ENCODE data around the gene OGDH. TPM values are rescaled to one million over a fixed set of nuclear protein-coding genes. Genes with fewer than 3 reads are reported as not detected.

OGDH gene
- total RNA-seq, 6 experiments from 2014 or later: 77.8 to 88.2 (median 80.2) TPM

- peaks cover 2% of the 10 kb centered on the region for H3K27me3 Mint-ChIP-seq (ENCODE audit: insufficient read depth)
- peaks cover 19% of the 10 kb centered on the region for H3K4me1 Mint-ChIP-seq (ENCODE audit: low read depth)
- H3K9me3 Mint-ChIP-seq: no peaks in the 10 kb centered on the region
- no peak overlapping the region for H3K27ac Mint-ChIP-seq
- TF ChIP-seq CTCF (IDR thresholded peaks at IDR 0.05): no peak
- peaks cover 57% of the 10 kb centered on the region for H3K36me3 Mint-ChIP-seq (ENCODE audit: low read depth)
- no peak for DNase-seq
- H3K4me3 Mint-ChIP-seq: no peak overlapping the region
Measured at GRCh38 chr7:44567884-44568283, 38.5 kb upstream of the OGDH start.

GRCh38 chr7:44568771-44569560, 37.5 kb upstream of the OGDH start:
- no peak overlapping the region for H3K4me3 Mint-ChIP-seq
- H3K36me3 Mint-ChIP-seq (ENCODE audit: low read depth): peaks cover 60% of the 10 kb centered on the region
- no peak for DNase-seq
- H3K27me3 Mint-ChIP-seq (ENCODE audit: insufficient read depth): peaks cover 2% of the 10 kb centered on the region
- no peak for TF ChIP-seq CTCF (IDR thresholded peaks at IDR 0.05)
- no peaks in the 10 kb centered on the region for H3K9me3 Mint-ChIP-seq
- H3K4me1 Mint-ChIP-seq (ENCODE audit: low read depth): peaks cover 18% of the 10 kb centered on the region
- H3K27ac Mint-ChIP-seq: peak overlapping the region; percentile 63

GRCh38 chr7:44569959-44570358, 36.5 kb upstream of the OGDH start:
- H3K27me3 Mint-ChIP-seq (ENCODE audit: insufficient read depth): no peaks in the 10 kb centered on the region
- peaks cover 28% of the 10 kb centered on the region for H3K4me1 Mint-ChIP-seq (ENCODE audit: low read depth)
- DNase-seq: no peak
- no peak overlapping the region for H3K4me3 Mint-ChIP-seq
- H3K9me3 Mint-ChIP-seq: no peaks in the 10 kb centered on the region
- H3K27ac Mint-ChIP-seq: no peak overlapping the region
- no peak for TF ChIP-seq CTCF (IDR thresholded peaks at IDR 0.05)
- H3K36me3 Mint-ChIP-seq (ENCODE audit: low read depth): peaks cover 59% of the 10 kb centered on the region

GRCh38 chr7:44572771-44573170, 33.7 kb upstream of the OGDH start:
- H3K4me3 Mint-ChIP-seq: peak overlapping the region; percentile 100
- no peak for DNase-seq

GRCh38 chr7:44573464-44574286, 32.8 kb upstream of the OGDH start, which contains the start of gene DDX56:
Gene DDX56, minus strand, starts transcription at chr7:44573908. Its CDS starts 13 bp downstream, at chr7:44573895.
- H3K9me3 Mint-ChIP-seq: no peaks in the 10 kb centered on the region
- no peaks in the 10 kb centered on the region; the same call in 1 of the 2 replicates for H3K27me3 Mint-ChIP-seq (ENCODE audit: insufficient read depth)
- peaks cover 53% of the 10 kb centered on the region for H3K36me3 Mint-ChIP-seq (ENCODE audit: low read depth)
- no peak for TF ChIP-seq CTCF (IDR thresholded peaks at IDR 0.05)
- H3K27ac Mint-ChIP-seq: peak within 1 kb of the TSS; percentile 95
- peak; percentile 90 for DNase-seq
- peaks cover 32% of the 10 kb centered on the region for H3K4me1 Mint-ChIP-seq (ENCODE audit: low read depth)
- H3K4me3 Mint-ChIP-seq: peak within 1 kb of the TSS; percentile 100

More at GRCh38 chr7:44572771-44573170, 33.7 kb upstream of the OGDH start:
- peaks cover 32% of the 10 kb centered on the region for H3K4me1 Mint-ChIP-seq (ENCODE audit: low read depth)
- H3K36me3 Mint-ChIP-seq (ENCODE audit: low read depth): peaks cover 59% of the 10 kb centered on the region
- no peaks in the 10 kb centered on the region; the same call in 1 of the 2 replicates for H3K27me3 Mint-ChIP-seq (ENCODE audit: insufficient read depth)
- no peaks in the 10 kb centered on the region for H3K9me3 Mint-ChIP-seq
- no peak for TF ChIP-seq CTCF (IDR thresholded peaks at IDR 0.05)
- H3K27ac Mint-ChIP-seq: peak overlapping the region; percentile 95
